B cell (primary cell): Measurements from ENCODE around the gene ACACB. TPM values are rescaled to one million over a fixed set of nuclear protein-coding genes. Genes with fewer than 3 reads are reported as not detected.

Experiments
- ATAC-seq: fragments of 200-7000 bp; cut with Tn5 transposase; one replicate; pipeline ENCODE4 v1.10.0; 2021; ENCODE audit warnings: low read depth, mild to moderate bottlenecking, moderate number of reproducible peaks, moderate library complexity
- CTCF ChIA-PET: fragments of 350-600 bp; sonication (Branson Sonifier 250); formaldehyde crosslinking; loops from one replicate; lab custom pipeline; 2021; ENCODE audit warnings: antibody characterized with exemption, inconsistent platforms; lab: Charles Lee
- POLR2A ChIA-PET: fragments of 350-600 bp; sonication (Branson Sonifier 250); formaldehyde crosslinking; loops from one replicate; lab custom pipeline; 2021; ENCODE audit warnings: antibody characterized with exemption; lab: Charles Lee
- DNase-seq: peaks from one replicate; pipeline ENCODE4 v3.0.0; 2013
- H2AFZ ChIP-seq: 2 replicates; pipeline ENCODE4 v1.6.1; 2012; ENCODE audit warnings: mild to moderate bottlenecking, low read depth, low read length; ENCODE audit not compliant: insufficient read depth, poor library complexity, severe bottlenecking
- H3K27ac ChIP-seq, 2 donors: 1 replicate in 1 of 2; 2 replicates in 1 of 2; pipeline ENCODE4 v1.5.1; 2012 to 2013; ENCODE audit warnings: low read length in 2 of 2, mild to moderate bottlenecking in 2 of 2, moderate library complexity in 1 of 2
- H3K27me3 ChIP-seq, 4 experiments: fragments of 200-600 bp in 1 of 4; sonication (generic) in 1 of 4; replicated peaks in 1 of 4; 1 replicate in 2 of 4; 2 replicates in 2 of 4; pipeline versions ENCODE4 v1.6.1 to v1.7.0; 2013 to 2016; ENCODE audit warnings: low read length in 3 of 4, mild to moderate bottlenecking in 2 of 4, mixed read lengths in 1 of 4, moderate library complexity in 1 of 4; ENCODE audit not compliant: insufficient read depth in 4 of 4, control insufficient read depth in 3 of 4; ENCODE audit errors: control extremely low read depth in 1 of 4
- H3K36me3 ChIP-seq, 2 experiments: replicated peaks in 1 of 2; 1 replicate in 1 of 2; 2 replicates in 1 of 2; pipeline versions ENCODE4 v1.6.1 to v1.7.1; 2013; ENCODE audit warnings: low read length in 1 of 2; ENCODE audit not compliant: insufficient read depth in 2 of 2, control insufficient read depth in 1 of 2; ENCODE audit errors: control extremely low read depth in 1 of 2, extremely low read depth in 1 of 2
- H3K4me1 ChIP-seq, 2 donors: fragments of 200-600 bp in 1 of 2; sonication (generic) in 1 of 2; 1 replicate in 1 of 2; 2 replicates in 1 of 2; pipeline versions ENCODE4 v1.5.1 to v1.6.1; 2013 to 2017; ENCODE audit warnings: low read length in 2 of 2; ENCODE audit not compliant: control insufficient read depth in 2 of 2, insufficient read depth in 2 of 2
- H3K4me2 ChIP-seq: replicated peaks from 2 replicates; pipeline ENCODE3; 2012; ENCODE audit warnings: mild to moderate bottlenecking, low read depth, low read length; ENCODE audit not compliant: poor library complexity, severe bottlenecking
- H3K4me3 ChIP-seq, 5 experiments: fragments of 200-600 bp in 1 of 5; sonication (generic) in 1 of 5; 1 replicate in 3 of 5; 2 replicates in 2 of 5; pipeline versions ENCODE4 v1.5.1 to v1.7.0; 2011 to 2016; ENCODE audit warnings: low read length in 4 of 5, mild to moderate bottlenecking in 4 of 5, low read depth in 2 of 5, control low read depth in 1 of 5, moderate library complexity in 1 of 5; ENCODE audit not compliant: insufficient read depth in 1 of 5; ENCODE audit errors: control extremely low read depth in 1 of 5, extremely low read depth in 1 of 5
- H3K79me2 ChIP-seq: fragments of 200-600 bp; sonication (generic); one replicate; pipeline ENCODE4 v1.6.0; 2016; ENCODE audit warnings: low read length; ENCODE audit not compliant: control insufficient read depth, insufficient read depth
- H3K9ac ChIP-seq: fragments of 200-600 bp; sonication (generic); 2 replicates; pipeline ENCODE4 v1.6.1; 2017; ENCODE audit warnings: mild to moderate bottlenecking, low read length, moderate library complexity
- H3K9me3 ChIP-seq, 3 donors: one replicate each; pipeline versions ENCODE4 v1.6.1 to v1.7.1; 2013; ENCODE audit warnings: low read length in 2 of 3; ENCODE audit not compliant: control insufficient read depth in 2 of 3, insufficient read depth in 1 of 3; ENCODE audit errors: control extremely low read depth in 1 of 3
- H4K20me1 ChIP-seq: 2 replicates; pipeline ENCODE4 v1.6.0; 2012; ENCODE audit warnings: mild to moderate bottlenecking, low read length; ENCODE audit not compliant: insufficient read depth, control insufficient read depth, poor library complexity, severe bottlenecking
- H3K27ac Mint-ChIP-seq: one replicate; pipeline ENCODE4 v1.8.0; 2021; ENCODE audit warnings: mixed read lengths
- H3K27me3 Mint-ChIP-seq: one replicate; pipeline ENCODE4 v1.8.0; 2021; ENCODE audit warnings: mixed read lengths
- H3K4me1 Mint-ChIP-seq: one replicate; pipeline ENCODE4 v1.8.0; 2021; ENCODE audit warnings: mixed read lengths
- H3K4me3 Mint-ChIP-seq: one replicate; pipeline ENCODE4 v1.8.0; 2021; ENCODE audit warnings: mixed read lengths
- H3K9me3 Mint-ChIP-seq: one replicate; pipeline ENCODE4 v1.8.0; 2022; ENCODE audit warnings: mixed read lengths; ENCODE audit not compliant: insufficient read depth
- EZH2 ChIP-seq: IDR thresholded peaks from 2 replicates; pipeline ENCODE4 v1.6.1; 2012; ENCODE audit warnings: borderline replicate concordance, low read depth, mild to moderate bottlenecking, moderate library complexity, low read length; ENCODE audit not compliant: insufficient read depth, poor library complexity, severe bottlenecking
- WGBS: methylation state at CpG from one replicate; pipeline ENCODE4 v1.1.5; 2013; ENCODE audit warnings: missing lambda C conversion rate; ENCODE audit not compliant: insufficient coverage; 5-methylcytosine and 5-hydroxymethylcytosine counted together
- intact Hi-C: fragments of 100-400 bp; cut with micrococcal nuclease; formaldehyde crosslinking; loops from one replicate; pipeline ENCODE4 v1.10.0; 2022
- polyA plus RNA-seq: library from polyadenylated mRNA; depleted of rRNA; stranded (reverse); fragments of >200 nt; gene quantifications from 2 replicates; pipeline ENCODE4 v1.2.3, GENCODE V29; 2012
- total RNA-seq, 2 donors: library from RNA; stranded (reverse); fragments of 120-200 nt in 1 of 2; gene quantifications; 1 replicate in 1 of 2; 2 replicates in 1 of 2; pipeline versions ENCODE4 v1.2.3 to v1.2.4, GENCODE V29; 2013 to 2022
- TF ChIP-seq, protein P1 (sequence below): fragments of 200-600 bp; IDR thresholded peaks from one replicate; pipeline ENCODE4 v1.8.0; 2022; ENCODE audit warnings: antibody characterized with exemption, mild to moderate bottlenecking

ACACB gene
- total and polyA plus RNA-seq, 2 donors (not counting 1 experiment from before 2014, with no cell fraction given): 7.4 to 27.5 TPM

DNA sequence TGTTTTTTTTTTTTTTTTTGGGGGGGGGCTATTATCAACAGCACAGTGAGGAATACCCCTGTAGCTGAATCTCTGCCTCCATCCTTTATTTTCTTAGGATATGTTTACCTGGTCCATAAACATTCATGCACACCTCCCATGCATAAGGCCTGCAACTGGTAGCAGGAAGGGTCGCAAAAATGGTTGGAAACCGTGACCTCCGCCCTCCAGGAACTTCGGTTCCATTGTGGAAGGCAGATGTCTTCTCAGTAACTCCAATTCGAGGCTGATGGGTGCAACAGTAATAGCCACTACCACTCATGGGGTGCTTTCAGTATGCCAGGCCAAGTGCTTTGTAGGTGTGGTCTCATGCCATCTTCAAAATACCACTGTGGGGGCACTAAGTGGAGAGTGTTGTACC is 40.2 kb downstream of the ACACB start:
- no peak for ATAC-seq
- POLR2A ChIA-PET: no interaction called here
- Mint-ChIP-seq H3K4me1 (peaks cover 22% of the 10 kb centered on the region), H3K4me3 (no peak overlapping the region), H3K27me3 (peaks cover under 1% of the 10 kb centered on the region), H3K27ac (no peak overlapping the region), H3K9me3 (no peaks in the 10 kb centered on the region)
- H3K9ac ChIP-seq: no peak overlapping the region
- no peaks in the 10 kb centered on the region for H3K36me3 ChIP-seq
- H3K4me2 ChIP-seq: no peak overlapping the region
- peaks cover 11 to 17% of the 10 kb centered on the region in 2 donors for H3K4me1 ChIP-seq
- H3K27ac ChIP-seq: no peak overlapping the region
- DNase-seq: no peak
- CTCF ChIA-PET: interaction anchor here (0.9 kb wide), 1 partner anchor 231 kb away, joined by 3 read pairs; no protein-coding TSS in a partner anchor
- intact Hi-C loops: no loop called here
- no peak overlapping the region for H3K4me3 ChIP-seq
- no peak overlapping the region for H2AFZ ChIP-seq
- TF ChIP-seq, protein P1, sequence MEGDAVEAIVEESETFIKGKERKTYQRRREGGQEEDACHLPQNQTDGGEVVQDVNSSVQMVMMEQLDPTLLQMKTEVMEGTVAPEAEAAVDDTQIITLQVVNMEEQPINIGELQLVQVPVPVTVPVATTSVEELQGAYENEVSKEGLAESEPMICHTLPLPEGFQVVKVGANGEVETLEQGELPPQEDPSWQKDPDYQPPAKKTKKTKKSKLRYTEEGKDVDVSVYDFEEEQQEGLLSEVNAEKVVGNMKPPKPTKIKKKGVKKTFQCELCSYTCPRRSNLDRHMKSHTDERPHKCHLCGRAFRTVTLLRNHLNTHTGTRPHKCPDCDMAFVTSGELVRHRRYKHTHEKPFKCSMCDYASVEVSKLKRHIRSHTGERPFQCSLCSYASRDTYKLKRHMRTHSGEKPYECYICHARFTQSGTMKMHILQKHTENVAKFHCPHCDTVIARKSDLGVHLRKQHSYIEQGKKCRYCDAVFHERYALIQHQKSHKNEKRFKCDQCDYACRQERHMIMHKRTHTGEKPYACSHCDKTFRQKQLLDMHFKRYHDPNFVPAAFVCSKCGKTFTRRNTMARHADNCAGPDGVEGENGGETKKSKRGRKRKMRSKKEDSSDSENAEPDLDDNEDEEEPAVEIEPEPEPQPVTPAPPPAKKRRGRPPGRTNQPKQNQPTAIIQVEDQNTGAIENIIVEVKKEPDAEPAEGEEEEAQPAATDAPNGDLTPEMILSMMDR: no peak
- TF ChIP-seq EZH2: no peak
- H3K9me3 ChIP-seq: no peaks in the 10 kb centered on the region
- H3K79me2 ChIP-seq: peaks cover 20% of the 10 kb centered on the region
- WGBS: 95% methylated on average over 4 of the region's 5 CpGs
- H3K27me3 ChIP-seq: no peaks in the 10 kb centered on the region
- no peaks in the 10 kb centered on the region for H4K20me1 ChIP-seq

- H3K27ac Mint-ChIP-seq: no peak overlapping the region
- Histone ChIP-seq H3K9me3 (no peaks in the 10 kb centered on the region), H3K27me3 (no peaks in the 10 kb centered on the region), H3K9ac (no peak overlapping the region), H3K4me2 (no peak overlapping the region), H3K27ac (no peak overlapping the region), H3K4me3 (no peak overlapping the region), H2AFZ (no peak overlapping the region), H3K36me3 (no peaks in the 10 kb centered on the region), H3K79me2 (peaks cover 20% of the 10 kb centered on the region), H3K4me1 (peaks cover 11 to 17% of the 10 kb centered on the region in 2 donors), H4K20me1 (no peaks in the 10 kb centered on the region)
- DNase-seq (no peak), ATAC-seq (no peak)
- H3K27me3 Mint-ChIP-seq: no peaks in the 10 kb centered on the region
- peaks cover 20% of the 10 kb centered on the region for H3K4me1 Mint-ChIP-seq
- intact Hi-C loops: no loop called here
- no peaks in the 10 kb centered on the region for H3K9me3 Mint-ChIP-seq
- TF ChIP-seq EZH2: no peak
- TF ChIP-seq, protein P1: no peak
- 0% methylated on average over 2 of the region's 5 CpGs for WGBS
- CTCF ChIA-PET: no interaction called here
- POLR2A ChIA-PET: interaction anchor here (0.8 kb wide), 1 partner anchor 1473 kb away, joined by 3 read pairs; no protein-coding TSS in a partner anchor
- H3K4me3 Mint-ChIP-seq: no peak overlapping the region
Observed at GRCh38 chr12:109157986-109158385, 41.6 kb downstream of the ACACB start.
